Spleen (tissue), 11 donors: ENCODE results near the gene KRTAP4-2. TPM values are rescaled to one million over a fixed set of nuclear protein-coding genes. Genes with fewer than 3 reads are reported as not detected.

Experiments used
- DNase-seq: peaks from one replicate; pipeline ENCODE4 v3.0.0-alpha.2; 2020
- H3K27ac ChIP-seq, 8 donors: fragments of 200-600 bp; sonication (generic) in 7 of 8; 1 replicate in 4 of 8; 2 replicates in 4 of 8; pipeline versions ENCODE4 v1.5.0 to v1.8.0; 2016 to 2021; ENCODE audit warnings: inconsistent platforms in 4 of 8, mild to moderate bottlenecking in 4 of 8, moderate library complexity in 1 of 8
- H3K27me3 ChIP-seq, 7 donors: fragments of 200-600 bp; sonication (generic) in 6 of 7; replicated peaks in 1 of 7; 1 replicate in 4 of 7; 2 replicates in 3 of 7; pipeline versions ENCODE4 v1.5.0 to v1.8.0; 2016 to 2021; ENCODE audit warnings: inconsistent platforms in 3 of 7, mild to moderate bottlenecking in 1 of 7
- H3K36me3 ChIP-seq, 6 donors: fragments of 200-600 bp; sonication (generic) in 5 of 6; 1 replicate in 4 of 6; 2 replicates in 2 of 6; pipeline versions ENCODE4 v1.5.0 to v1.8.0; 2016 to 2021; ENCODE audit warnings: inconsistent platforms in 2 of 6
- H3K4me1 ChIP-seq, 6 donors: fragments of 200-600 bp; sonication (generic) in 5 of 6; 1 replicate in 3 of 6; 2 replicates in 3 of 6; pipeline versions ENCODE4 v1.5.0 to v1.8.0; 2016 to 2021; ENCODE audit warnings: inconsistent platforms in 3 of 6
- H3K4me3 ChIP-seq, 8 donors: fragments of 200-600 bp; sonication (generic) in 7 of 8; 1 replicate in 4 of 8; 2 replicates in 4 of 8; pipeline versions ENCODE4 v1.5.0 to v1.8.0; 2016 to 2021; ENCODE audit warnings: inconsistent platforms in 4 of 8, mild to moderate bottlenecking in 4 of 8, moderate library complexity in 2 of 8
- H3K9me3 ChIP-seq, 8 donors: fragments of 200-600 bp; sonication (generic) in 7 of 8; 1 replicate in 4 of 8; 2 replicates in 4 of 8; pipeline versions ENCODE4 v1.5.0 to v1.8.0; 2016 to 2021; ENCODE audit warnings: inconsistent platforms in 4 of 8
- CTCF ChIP-seq, 11 experiments: fragments of 200-600 bp in 7 of 11; fragments of 450-650 bp in 4 of 11; sonication (generic) in 4 of 11; IDR thresholded peaks in 8 of 11; conservative IDR thresholded peaks in 3 of 11; 1 replicate in 7 of 11; 2 replicates in 4 of 11; pipeline versions ENCODE4 v1.4.0 to v1.8.0; 2016 to 2021; ENCODE audit warnings: antibody characterized with exemption in 11 of 11, inconsistent platforms in 4 of 11, mild to moderate bottlenecking in 1 of 11
- POLR2A ChIP-seq, 3 donors: fragments of 450-650 bp; IDR thresholded peaks; one replicate each; pipeline ENCODE4 v1.5.1; 2017; ENCODE audit warnings: antibody characterized with exemption in 3 of 3, mild to moderate bottlenecking in 1 of 3
- POLR2AphosphoS5 ChIP-seq, 3 donors: sonication (generic); formaldehyde crosslinking; IDR thresholded peaks; one replicate each; pipeline ENCODE4 v1.5.1; 2017; ENCODE audit warnings: antibody characterized with exemption in 3 of 3
- WGBS, 5 donors: extraction: QIAGEN DNeasy Blood & Tissue Kit in 3 of 5; methylation state at CpG; one replicate each; pipeline versions ENCODE4 v1.1.5 to v1.1.7; 2013 to 2018; 5-methylcytosine and 5-hydroxymethylcytosine counted together
- intact Hi-C: fragments of 100-400 bp; cut with DNase I; formaldehyde crosslinking; loops from one replicate; pipeline ENCODE4 v1.15.0; 2023; ENCODE audit warnings: low total_unique reads
- polyA plus RNA-seq, 3 donors: library from polyadenylated mRNA; stranded (reverse); fragments of 200-250 nt; gene quantifications; one replicate each; pipeline ENCODE4 v1.2.1, GENCODE V29; 2013
- small RNA-seq, 4 donors: library from RNA; depleted of rRNA; stranded (forward); fragments of <200 nt; gene quantifications; one replicate each; pipeline ENCODE3, GENCODE V24; 2016
- total RNA-seq, 7 donors: library from RNA; depleted of rRNA in 3 of 7; stranded (reverse); fragments of >200 nt in 3 of 7; fragmentation: NEBNext Ultra II Directional in 4 of 7; extraction: Animal tissue kit (Norgen Biotek cat#: 25700) in 4 of 7; gene quantifications; one replicate each; pipeline versions ENCODE4 v1.1.0 to v1.2.1, GENCODE V29; 2016 to 2021
- donor health status: healthy with polysubstance abuse.
- donor health status: DM: no; HTN: no; CAD: no; lungs with moderate emphysema.
- donor health status: DM: no; HTN: no; CAD: no.
- donor health status: Bipolar disorder and iron deficiency.
- donor health status: healthy.
- donor health status: DM: no; HTN: no; CAD: no.
- donor health status: DM: yes; HTN: yes; CAD: no.

Gene KRTAP4-2
- total and polyA plus RNA-seq, 10 donors, result not detected

DNA sequence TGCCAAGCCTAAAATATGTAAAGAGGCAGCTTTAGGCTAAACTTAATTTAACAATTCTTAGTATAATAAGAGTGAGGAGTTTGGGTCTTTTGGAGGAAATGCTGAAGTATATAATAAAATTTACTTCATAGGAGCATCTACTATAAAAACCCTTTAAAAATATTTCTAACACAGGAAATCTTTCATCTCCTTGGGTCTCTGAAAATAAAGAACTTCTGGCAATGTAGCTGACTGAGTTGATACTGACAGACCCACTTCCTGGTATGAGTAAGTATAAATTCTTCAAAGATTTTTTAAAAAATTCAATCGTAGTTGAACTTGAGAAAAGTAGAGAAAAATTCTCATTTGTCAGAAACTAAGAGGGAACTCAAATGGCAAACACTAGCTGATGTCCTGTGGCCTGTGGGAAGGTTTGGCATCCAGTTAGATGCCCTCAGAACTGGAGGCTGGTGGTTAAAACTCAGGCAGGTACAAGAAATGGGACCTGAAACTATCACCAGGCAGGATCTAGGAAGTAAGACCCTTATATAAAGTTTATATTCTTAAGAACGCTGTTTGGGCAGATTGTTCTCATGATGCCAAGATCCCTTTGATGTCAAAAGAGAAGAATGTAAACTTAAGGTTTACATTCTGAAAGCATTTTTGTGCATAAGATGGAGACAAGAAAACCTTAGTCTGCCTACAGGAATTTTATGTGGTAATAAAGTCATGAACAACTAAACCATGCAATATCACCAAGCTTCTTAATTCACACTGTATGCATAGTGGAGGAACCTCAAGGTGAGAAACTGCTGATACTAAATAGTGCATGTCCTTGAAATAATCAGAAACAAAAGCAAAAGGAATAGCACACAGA is 43.9 kb downstream of the KRTAP4-2 start:
- no peak overlapping the region for H3K4me3 ChIP-seq
- DNase-seq, result no peak
- H3K27me3 ChIP-seq, result no peaks in the 10 kb centered on the region
- peaks cover 0 to 12% (median 0%) of the 10 kb centered on the region in 6 donors for H3K4me1 ChIP-seq
- H3K36me3 ChIP-seq, result no peaks in the 10 kb centered on the region
- H3K27ac ChIP-seq, result no peak overlapping the region
- TF ChIP-seq CTCF (IDR thresholded peaks at IDR 0.05 in 8 of 11, conservative IDR thresholded peaks at IDR 0.05 in 3 of 11) (no peak), POLR2A (IDR thresholded peaks at IDR 0.05) (no peak), POLR2AphosphoS5 (IDR thresholded peaks at IDR 0.05) (no peak)
- WGBS, 5 donors, result 42 to 55% (median 46%) methylated on average over 2 of the region's 2 CpGs
- peaks cover 0 to 9% (median 0%) of the 10 kb centered on the region in 8 donors for H3K9me3 ChIP-seq
- intact Hi-C loops, result no loop called here

DNA sequence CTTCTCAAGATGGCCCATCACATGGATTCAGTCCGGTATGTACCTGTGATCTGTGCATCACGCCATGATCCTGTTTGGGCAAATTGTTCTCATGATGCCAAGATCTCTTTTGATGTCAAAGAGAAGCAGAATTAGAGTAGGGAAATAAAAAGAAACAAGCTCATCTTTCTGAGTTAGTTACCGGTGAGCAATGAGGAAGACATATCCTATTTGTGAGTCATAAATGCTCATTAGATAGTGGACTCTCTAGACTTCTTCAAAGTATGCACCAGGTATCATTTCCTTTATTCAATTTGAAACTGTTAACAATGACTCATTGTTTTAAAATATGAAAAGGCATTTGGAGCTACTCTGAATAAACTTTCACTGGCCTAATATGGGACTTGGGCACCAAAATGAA is 46.0 kb downstream of the KRTAP4-2 start:
- 71 to 89% (median 81%) methylated on average over 3 of the region's 3 CpGs for WGBS, 5 donors
- H3K27ac ChIP-seq, result no peak overlapping the region
- no peak for DNase-seq
- intact Hi-C loops, result no loop called here
- H3K9me3 ChIP-seq, result peaks cover 0 to 3% (median 0%) of the 10 kb centered on the region in 8 donors
- H3K27me3 ChIP-seq, result no peaks in the 10 kb centered on the region
- no peak for TF ChIP-seq CTCF (IDR thresholded peaks at IDR 0.05 in 8 of 11, conservative IDR thresholded peaks at IDR 0.05 in 3 of 11)
- no peak for TF ChIP-seq POLR2AphosphoS5 (IDR thresholded peaks at IDR 0.05)
- no peak for TF ChIP-seq POLR2A (IDR thresholded peaks at IDR 0.05)
- H3K4me1 ChIP-seq, result peaks cover 0 to 12% (median 0%) of the 10 kb centered on the region in 6 donors
- H3K36me3 ChIP-seq, result no peaks in the 10 kb centered on the region
- no peak overlapping the region for H3K4me3 ChIP-seq

Small RNA genes lying within 50 kb of the gene (small RNA-seq; reads per million reads assigned to genes)
- 0 reads per million in 4 donors for gene KRTAP4-17P

Other genes with a start within 250 kb of the KRTAP4-2 start
Only the 30 nearest of the 41 such genes appear.
- not detected for gene KRTAP1-5, start 151.0 kb downstream of the KRTAP4-2 start, total RNA-seq
- gene KRTAP1-5, start 151.0 kb downstream of the KRTAP4-2 start, polyA plus RNA-seq, result not detected
- gene KRTAP1-4, start 148.0 kb downstream of the KRTAP4-2 start, total RNA-seq, result not detected
- not detected for gene KRTAP1-4, start 148.0 kb downstream of the KRTAP4-2 start, polyA plus RNA-seq
- gene KRTAP1-3, start 143.3 kb downstream of the KRTAP4-2 start, total RNA-seq, result not detected
- gene KRTAP1-3, start 143.3 kb downstream of the KRTAP4-2 start, polyA plus RNA-seq, result not detected
- gene KRTAP1-1, start 136.8 kb downstream of the KRTAP4-2 start, total RNA-seq, result not detected
- gene KRTAP1-1, start 136.8 kb downstream of the KRTAP4-2 start, polyA plus RNA-seq, result not detected
- gene KRTAP2-1, start 130.9 kb downstream of the KRTAP4-2 start, total RNA-seq, result not detected
- gene KRTAP2-1, start 130.9 kb downstream of the KRTAP4-2 start, polyA plus RNA-seq, result not detected
- not detected for gene KRTAP2-2, start 123.0 kb downstream of the KRTAP4-2 start, total RNA-seq
- not detected for gene KRTAP2-2, start 123.0 kb downstream of the KRTAP4-2 start, polyA plus RNA-seq
- gene KRTAP2-3, start 118.1 kb downstream of the KRTAP4-2 start, total RNA-seq, result not detected
- not detected for gene KRTAP2-3, start 118.1 kb downstream of the KRTAP4-2 start, polyA plus RNA-seq
- not detected for gene KRTAP2-4, start 112.3 kb downstream of the KRTAP4-2 start, total RNA-seq
- not detected for gene KRTAP2-4, start 112.3 kb downstream of the KRTAP4-2 start, polyA plus RNA-seq
- not detected for gene KRTAP4-7, start 94.1 kb downstream of the KRTAP4-2 start, total RNA-seq
- gene KRTAP4-7, start 94.1 kb downstream of the KRTAP4-2 start, polyA plus RNA-seq, result not detected
- gene KRTAP4-8, start 80.1 kb downstream of the KRTAP4-2 start, total RNA-seq, result not detected
- not detected for gene KRTAP4-8, start 80.1 kb downstream of the KRTAP4-2 start, polyA plus RNA-seq
- gene KRTAP4-16, start 76.0 kb downstream of the KRTAP4-2 start, total RNA-seq, result not detected
- gene KRTAP4-16, start 76.0 kb downstream of the KRTAP4-2 start, polyA plus RNA-seq, result not detected
- gene KRTAP4-9, start 72.8 kb downstream of the KRTAP4-2 start, total RNA-seq, result not detected
- not detected for gene KRTAP4-9, start 72.8 kb downstream of the KRTAP4-2 start, polyA plus RNA-seq
- not detected for gene KRTAP4-11, start 59.8 kb downstream of the KRTAP4-2 start, total RNA-seq
- gene KRTAP4-11, start 59.8 kb downstream of the KRTAP4-2 start, polyA plus RNA-seq, result not detected
- gene KRTAP4-12, start 54.0 kb downstream of the KRTAP4-2 start, total RNA-seq, result not detected
- gene KRTAP4-12, start 54.0 kb downstream of the KRTAP4-2 start, polyA plus RNA-seq, result not detected
- not detected for gene KRTAP4-6, start 37.7 kb downstream of the KRTAP4-2 start, total RNA-seq
- gene KRTAP4-6, start 37.7 kb downstream of the KRTAP4-2 start, polyA plus RNA-seq, result not detected
- gene KRTAP4-5, start 28.4 kb downstream of the KRTAP4-2 start, total RNA-seq, result not detected
- not detected for gene KRTAP4-5, start 28.4 kb downstream of the KRTAP4-2 start, polyA plus RNA-seq
- not detected for gene KRTAP4-4, start 17.5 kb downstream of the KRTAP4-2 start, total RNA-seq
- not detected for gene KRTAP4-4, start 17.5 kb downstream of the KRTAP4-2 start, polyA plus RNA-seq
- gene KRTAP4-3, start 10.0 kb downstream of the KRTAP4-2 start, total RNA-seq, result not detected
- gene KRTAP4-3, start 10.0 kb downstream of the KRTAP4-2 start, polyA plus RNA-seq, result not detected
- gene KRTAP4-1, start 6.7 kb upstream of the KRTAP4-2 start, total RNA-seq, result not detected
- not detected for gene KRTAP4-1, start 6.7 kb upstream of the KRTAP4-2 start, polyA plus RNA-seq
- not detected for gene KRTAP9-1, start 11.7 kb upstream of the KRTAP4-2 start, total RNA-seq
- gene KRTAP9-1, start 11.7 kb upstream of the KRTAP4-2 start, polyA plus RNA-seq, result not detected
- not detected for gene KRTAP9-2, start 48.4 kb upstream of the KRTAP4-2 start, total RNA-seq
- not detected for gene KRTAP9-2, start 48.4 kb upstream of the KRTAP4-2 start, polyA plus RNA-seq
- gene KRTAP9-3, start 54.2 kb upstream of the KRTAP4-2 start, total RNA-seq, result not detected
- gene KRTAP9-3, start 54.2 kb upstream of the KRTAP4-2 start, polyA plus RNA-seq, result not detected
- gene KRTAP9-8, start 59.8 kb upstream of the KRTAP4-2 start, total RNA-seq, result not detected
- not detected for gene KRTAP9-8, start 59.8 kb upstream of the KRTAP4-2 start, polyA plus RNA-seq
- gene KRTAP9-4, start 71.5 kb upstream of the KRTAP4-2 start, total RNA-seq, result not detected
- not detected for gene KRTAP9-4, start 71.5 kb upstream of the KRTAP4-2 start, polyA plus RNA-seq
- not detected for gene KRTAP9-9, start 77.2 kb upstream of the KRTAP4-2 start, total RNA-seq
- gene KRTAP9-9, start 77.2 kb upstream of the KRTAP4-2 start, polyA plus RNA-seq, result not detected
- gene KRTAP9-6, start 87.2 kb upstream of the KRTAP4-2 start, total RNA-seq, result not detected
- gene KRTAP9-6, start 87.2 kb upstream of the KRTAP4-2 start, polyA plus RNA-seq, result not detected
- gene KRTAP9-7, start 97.5 kb upstream of the KRTAP4-2 start, total RNA-seq, result not detected
- not detected for gene KRTAP9-7, start 97.5 kb upstream of the KRTAP4-2 start, polyA plus RNA-seq
- not detected for gene KRTAP29-1, start 124.6 kb upstream of the KRTAP4-2 start, total RNA-seq
- not detected for gene KRTAP29-1, start 124.6 kb upstream of the KRTAP4-2 start, polyA plus RNA-seq
- gene KRTAP16-1, start 131.1 kb upstream of the KRTAP4-2 start, total RNA-seq, result not detected
- gene KRTAP16-1, start 131.1 kb upstream of the KRTAP4-2 start, polyA plus RNA-seq, result not detected
- not detected for gene KRTAP17-1, start 137.5 kb upstream of the KRTAP4-2 start, total RNA-seq
- not detected for gene KRTAP17-1, start 137.5 kb upstream of the KRTAP4-2 start, polyA plus RNA-seq